Neural progenitor cell (in vitro differentiated cells): ENCODE measurements around the gene ITGA1. TPM values are rescaled to one million over a fixed set of nuclear protein-coding genes. Genes with fewer than 3 reads are reported as not detected.

Source experiments
- DNase-seq: peaks from one replicate; pipeline ENCODE4 v3.0.0-alpha.2; 2016; ENCODE audit warnings: low spot score
- H2AFZ ChIP-seq: fragments of 200-600 bp; sonication (generic); replicated peaks from 2 replicates; pipeline ENCODE4 v1.6.1; 2016; ENCODE audit warnings: antibody characterized with exemption
- H3F3A ChIP-seq: fragments of 200-600 bp; sonication (generic); 2 replicates; pipeline ENCODE4 v1.6.1; 2016; ENCODE audit warnings: antibody characterized with exemption, low read depth
- H3K27ac ChIP-seq: fragments of 200-600 bp; sonication (generic); 2 replicates; pipeline ENCODE4 v1.5.1; 2016; ENCODE audit warnings: mild to moderate bottlenecking
- H3K27me3 ChIP-seq: fragments of 200-600 bp; sonication (generic); 2 replicates; pipeline ENCODE4 v1.6.1; 2016; ENCODE audit warnings: mild to moderate bottlenecking, moderate library complexity
- H3K36me3 ChIP-seq: fragments of 200-600 bp; sonication (generic); 2 replicates; pipeline ENCODE4 v1.5.1; 2016
- H3K4me1 ChIP-seq: fragments of 200-600 bp; sonication (generic); 2 replicates; pipeline ENCODE4 v1.6.1; 2016; ENCODE audit warnings: mixed run types
- H3K4me2 ChIP-seq: fragments of 200-600 bp; sonication (generic); 2 replicates; pipeline ENCODE4 v1.6.1; 2016
- H3K4me3 ChIP-seq: fragments of 200-600 bp; sonication (generic); 2 replicates; pipeline ENCODE4 v1.5.1; 2016
- H3K79me2 ChIP-seq: fragments of 200-600 bp; sonication (generic); 2 replicates; pipeline ENCODE4 v1.6.1; 2016; ENCODE audit warnings: low read depth
- H3K9ac ChIP-seq: fragments of 200-600 bp; sonication (generic); 2 replicates; pipeline ENCODE4 v1.6.1; 2016
- H3K9me3 ChIP-seq: fragments of 200-600 bp; sonication (generic); 2 replicates; pipeline ENCODE4 v1.5.1; 2016; ENCODE audit warnings: low read depth
- H4K20me1 ChIP-seq: fragments of 200-600 bp; sonication (generic); 2 replicates; pipeline ENCODE4 v1.6.1; 2016; ENCODE audit warnings: low read depth
- H3K27ac Mint-ChIP-seq: 3 replicates; pipeline ENCODE4 v1.8.0; 2021; ENCODE audit warnings: mixed read lengths
- H3K27me3 Mint-ChIP-seq: 2 replicates; pipeline ENCODE4 v1.8.0; 2022; ENCODE audit warnings: low read depth, mild to moderate bottlenecking, inconsistent platforms, moderate library complexity, mixed read lengths; ENCODE audit not compliant: insufficient read depth
- H3K36me3 Mint-ChIP-seq: 3 replicates; pipeline ENCODE4 v1.8.0; 2021; ENCODE audit warnings: mixed read lengths
- H3K4me1 Mint-ChIP-seq: 3 replicates; pipeline ENCODE4 v1.8.0; 2021; ENCODE audit warnings: mixed read lengths
- H3K4me3 Mint-ChIP-seq: 3 replicates; pipeline ENCODE4 v1.8.0; 2021; ENCODE audit warnings: mild to moderate bottlenecking, moderate library complexity, mixed read lengths
- H3K9me3 Mint-ChIP-seq: 3 replicates; pipeline ENCODE4 v1.8.0; 2020; ENCODE audit warnings: mixed read lengths
- CTCF ChIP-seq: fragments of 200-600 bp; sonication (generic); IDR thresholded peaks from 2 replicates; pipeline ENCODE4 v1.5.1; 2017; ENCODE audit warnings: antibody characterized with exemption, mild to moderate bottlenecking
- EZH2 ChIP-seq: fragments of 200-600 bp; sonication (generic); IDR thresholded peaks from 2 replicates; pipeline ENCODE4 v1.6.1; 2017; ENCODE audit warnings: antibody characterized with exemption, mild to moderate bottlenecking, moderate library complexity
- EZH2phosphoT487 ChIP-seq: fragments of 200-600 bp; sonication (generic); IDR thresholded peaks from 2 replicates; pipeline ENCODE4 v1.6.1; 2017; ENCODE audit warnings: antibody characterized with exemption
- total RNA-seq: library from RNA; depleted of rRNA; stranded (reverse); fragments of >200 nt; gene quantifications from 2 replicates; pipeline ENCODE4 v1.2.3, GENCODE V29; 2015; ENCODE audit warnings: low replicate concordance

ITGA1 gene
- total RNA-seq, 1 donor from 2014 or later = 2.2 TPM

GRCh38 chr5:52769061-52769460 lies 18.7 kb upstream of the ITGA1 start:
- Histone ChIP-seq H3K79me2 (no peaks in the 10 kb centered on the region), H3K4me3 (no peak overlapping the region), H2AFZ (no peak overlapping the region), H3K9ac (no peak overlapping the region), H3K9me3 (no peaks in the 10 kb centered on the region), H3K4me1 (peaks cover 10% of the 10 kb centered on the region), H3K36me3 (no peaks in the 10 kb centered on the region), H3K27ac (no peak overlapping the region), H3F3A (no peaks in the 10 kb centered on the region), H4K20me1 (no peaks in the 10 kb centered on the region), H3K27me3 (no peaks in the 10 kb centered on the region), H3K4me2 (no peak overlapping the region)
- Mint-ChIP-seq H3K4me3 (no peak overlapping the region), H3K27me3 (peaks cover 5% of the 10 kb centered on the region), H3K9me3 (no peaks in the 10 kb centered on the region), H3K27ac (no peak overlapping the region), H3K4me1 (peaks cover 22% of the 10 kb centered on the region), H3K36me3 (no peaks in the 10 kb centered on the region)
- TF ChIP-seq CTCF = no peak
- DNase-seq = no peak

GRCh38 chr5:52770287-52770939 lies 17.3 kb upstream of the ITGA1 start:
- Mint-ChIP-seq H3K4me3 (no peak overlapping the region), H3K4me1 (peaks cover 27% of the 10 kb centered on the region), H3K27ac (no peak overlapping the region), H3K27me3 (peaks cover 6% of the 10 kb centered on the region), H3K36me3 (no peaks in the 10 kb centered on the region), H3K9me3 (no peaks in the 10 kb centered on the region)
- no peak for DNase-seq
- no peak overlapping the region for H3K4me3 ChIP-seq
- H3K9ac ChIP-seq = no peak overlapping the region
- H3K27me3 ChIP-seq = no peaks in the 10 kb centered on the region
- H3K4me1 ChIP-seq = peaks cover 13% of the 10 kb centered on the region
- no peaks in the 10 kb centered on the region for H4K20me1 ChIP-seq
- H3K4me2 ChIP-seq = no peak overlapping the region
- no peaks in the 10 kb centered on the region for H3K9me3 ChIP-seq
- H3K27ac ChIP-seq = no peak overlapping the region
- H3K36me3 ChIP-seq = no peaks in the 10 kb centered on the region
- no peaks in the 10 kb centered on the region for H3K79me2 ChIP-seq
- TF ChIP-seq CTCF (no peak), EZH2 (no peak)
- peaks cover 4% of the 10 kb centered on the region for H3F3A ChIP-seq
- no peak overlapping the region for H2AFZ ChIP-seq

GRCh38 chr5:52771343-52772039 lies 16.2 kb upstream of the ITGA1 start:
- H3K27me3 ChIP-seq = no peaks in the 10 kb centered on the region
- H3K27ac ChIP-seq = no peak overlapping the region
- Mint-ChIP-seq H3K27ac (no peak overlapping the region), H3K9me3 (no peaks in the 10 kb centered on the region), H3K4me1 (peaks cover 27% of the 10 kb centered on the region), H3K4me3 (no peak overlapping the region), H3K27me3 (peaks cover 6% of the 10 kb centered on the region), H3K36me3 (no peaks in the 10 kb centered on the region)
- no peaks in the 10 kb centered on the region for H3K36me3 ChIP-seq
- DNase-seq = no peak
- peaks cover 4% of the 10 kb centered on the region for H3F3A ChIP-seq
- H3K9ac ChIP-seq = no peak overlapping the region
- H2AFZ ChIP-seq = no peak overlapping the region
- no peaks in the 10 kb centered on the region for H3K9me3 ChIP-seq
- TF ChIP-seq EZH2 (no peak), CTCF (no peak), EZH2phosphoT487 (no peak)
- no peaks in the 10 kb centered on the region for H4K20me1 ChIP-seq
- no peaks in the 10 kb centered on the region for H3K79me2 ChIP-seq
- no peak overlapping the region for H3K4me3 ChIP-seq
- H3K4me1 ChIP-seq = peaks cover 13% of the 10 kb centered on the region
- H3K4me2 ChIP-seq = no peak overlapping the region
